ENCODE measurements around the gene MSRB1. TPM values are rescaled to one million over a fixed set of nuclear protein-coding genes. Genes with fewer than 3 reads are reported as not detected.

Gene MSRB1
- total RNA-seq, 1 donor from 2014 or later, result 16.6 TPM

DNA sequence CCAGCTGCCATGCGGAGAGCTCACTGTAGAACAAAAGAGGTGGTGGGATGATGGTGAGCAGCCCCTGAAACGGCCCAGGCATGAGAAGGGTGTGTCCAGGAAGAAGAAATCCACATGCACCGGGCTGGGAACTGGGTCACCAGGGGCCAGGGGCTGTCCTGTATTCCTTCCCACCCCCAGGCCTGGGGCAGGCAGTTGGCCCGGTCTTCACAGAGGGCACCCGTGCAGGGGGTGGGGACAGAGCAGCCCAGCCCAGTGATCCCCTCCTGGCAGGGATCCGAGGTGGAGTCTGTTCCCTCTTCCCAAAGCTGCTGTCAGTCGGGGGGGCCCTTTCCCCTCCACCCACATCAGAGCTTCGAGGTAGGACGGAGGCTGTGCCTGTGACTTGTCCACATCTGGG is 34.0 kb downstream of the MSRB1 start:
- TF ChIP-seq, protein P1, sequence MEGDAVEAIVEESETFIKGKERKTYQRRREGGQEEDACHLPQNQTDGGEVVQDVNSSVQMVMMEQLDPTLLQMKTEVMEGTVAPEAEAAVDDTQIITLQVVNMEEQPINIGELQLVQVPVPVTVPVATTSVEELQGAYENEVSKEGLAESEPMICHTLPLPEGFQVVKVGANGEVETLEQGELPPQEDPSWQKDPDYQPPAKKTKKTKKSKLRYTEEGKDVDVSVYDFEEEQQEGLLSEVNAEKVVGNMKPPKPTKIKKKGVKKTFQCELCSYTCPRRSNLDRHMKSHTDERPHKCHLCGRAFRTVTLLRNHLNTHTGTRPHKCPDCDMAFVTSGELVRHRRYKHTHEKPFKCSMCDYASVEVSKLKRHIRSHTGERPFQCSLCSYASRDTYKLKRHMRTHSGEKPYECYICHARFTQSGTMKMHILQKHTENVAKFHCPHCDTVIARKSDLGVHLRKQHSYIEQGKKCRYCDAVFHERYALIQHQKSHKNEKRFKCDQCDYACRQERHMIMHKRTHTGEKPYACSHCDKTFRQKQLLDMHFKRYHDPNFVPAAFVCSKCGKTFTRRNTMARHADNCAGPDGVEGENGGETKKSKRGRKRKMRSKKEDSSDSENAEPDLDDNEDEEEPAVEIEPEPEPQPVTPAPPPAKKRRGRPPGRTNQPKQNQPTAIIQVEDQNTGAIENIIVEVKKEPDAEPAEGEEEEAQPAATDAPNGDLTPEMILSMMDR (IDR thresholded peaks at IDR 0.05), result no peak
- Mint-ChIP-seq H3K27ac (no peak overlapping the region), H3K4me3 (no peak overlapping the region), H3K27me3 (peaks cover 11% of the 10 kb centered on the region), H3K4me1 (no peaks in the 10 kb centered on the region), H3K9me3 (no peaks in the 10 kb centered on the region), H3K36me3 (ENCODE audit: low read depth) (no peaks in the 10 kb centered on the region)
- DNase-seq (no peak), ATAC-seq (ENCODE audit: low read depth) (no peak)
- ChIA-PET POLR2A (no interaction called here), CTCF (no interaction called here)
- intact Hi-C loops (cut with micrococcal nuclease), result no loop called here

DNA sequence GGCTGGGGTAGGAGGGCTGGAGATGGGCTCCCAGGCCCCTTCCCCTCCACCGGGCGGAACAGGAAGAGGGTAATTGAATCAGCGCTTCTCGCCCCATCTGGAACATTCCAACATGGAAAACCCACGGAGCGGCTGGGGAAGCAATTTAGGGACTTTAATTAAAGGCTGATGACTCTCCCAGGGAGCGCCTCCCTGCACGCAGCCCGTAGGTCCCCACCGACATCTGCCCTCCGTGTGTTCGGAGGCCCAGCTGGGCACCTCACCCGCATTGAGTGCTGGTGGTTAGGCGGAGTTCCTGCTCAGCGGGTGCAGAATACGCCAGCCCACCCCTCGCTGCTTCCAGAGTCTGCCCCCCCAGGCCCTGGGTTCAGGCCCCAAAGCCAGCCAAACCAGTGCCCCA is 34.8 kb downstream of the MSRB1 start:
- CTCF ChIA-PET, result no interaction called here
- POLR2A ChIA-PET, result no interaction called here
- Mint-ChIP-seq H3K27me3 (peaks cover 11% of the 10 kb centered on the region), H3K4me3 (no peak overlapping the region), H3K36me3 (ENCODE audit: low read depth) (no peaks in the 10 kb centered on the region), H3K27ac (no peak overlapping the region), H3K9me3 (no peaks in the 10 kb centered on the region), H3K4me1 (no peaks in the 10 kb centered on the region)
- DNase-seq (no peak), ATAC-seq (ENCODE audit: low read depth) (no peak)
- intact Hi-C loops (cut with micrococcal nuclease), result no loop called here
- TF ChIP-seq, protein P1 (IDR thresholded peaks at IDR 0.05), result no peak

DNA sequence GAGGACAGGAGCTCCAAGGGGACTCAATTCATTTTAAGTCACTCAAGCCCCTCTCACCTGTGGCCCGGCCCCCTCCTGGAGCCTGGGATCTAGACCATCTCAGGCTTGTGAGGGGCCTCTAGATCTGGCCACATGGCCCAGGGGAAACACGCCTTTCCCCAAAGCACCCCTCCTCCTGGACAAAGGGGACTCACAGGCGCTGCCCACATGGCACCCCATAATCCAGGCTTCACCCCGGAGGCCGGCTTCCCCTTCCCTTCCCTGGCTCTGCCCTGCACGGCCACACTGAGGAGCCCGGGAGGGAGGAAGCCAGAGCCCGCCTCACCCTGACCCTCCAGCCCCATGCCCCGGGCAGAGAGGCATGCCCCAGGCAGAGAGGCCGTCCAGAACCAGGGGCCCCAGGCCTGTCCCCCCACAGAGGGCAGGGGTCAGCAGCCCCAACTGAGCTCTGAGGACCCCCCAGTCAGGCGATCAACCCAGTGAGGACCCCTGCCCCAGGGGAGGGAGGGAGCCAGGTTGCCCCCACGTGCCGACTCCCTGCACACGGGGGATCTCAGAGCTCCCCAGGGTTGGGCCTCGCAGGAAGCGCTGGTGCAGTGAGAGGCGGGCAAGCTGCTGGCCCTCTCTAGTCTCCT is 35.7 kb downstream of the MSRB1 start:
- CTCF ChIA-PET, result no interaction called here

DNA sequence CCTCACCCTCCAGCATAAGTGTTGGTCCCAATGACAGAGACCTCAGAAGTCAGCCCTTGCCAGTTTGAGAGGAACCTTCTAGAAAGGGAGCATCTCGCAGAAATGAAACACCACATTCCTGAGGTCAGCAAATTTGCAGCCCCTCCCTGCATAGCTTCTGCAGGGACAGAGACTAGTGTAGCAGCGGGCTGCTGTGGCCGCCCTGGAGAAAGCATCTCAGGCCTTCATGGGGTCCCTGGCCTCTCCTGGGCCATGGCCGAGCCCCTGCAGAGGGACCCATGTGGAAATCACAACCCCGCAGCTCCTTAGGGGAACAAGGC is 36.2 kb downstream of the MSRB1 start:
- Mint-ChIP-seq H3K27ac (no peak overlapping the region), H3K4me1 (no peaks in the 10 kb centered on the region), H3K36me3 (ENCODE audit: low read depth) (no peaks in the 10 kb centered on the region), H3K4me3 (no peak overlapping the region), H3K9me3 (no peaks in the 10 kb centered on the region), H3K27me3 (peaks cover 11% of the 10 kb centered on the region)
- ATAC-seq (ENCODE audit: low read depth) (no peak), DNase-seq (no peak)
- intact Hi-C loops (cut with micrococcal nuclease), result no loop called here
- TF ChIP-seq, protein P1 (IDR thresholded peaks at IDR 0.05), result no peak
- POLR2A ChIA-PET, result no interaction called here
- CTCF ChIA-PET, result no interaction called here

More for the DNA sequence above, 35.7 kb downstream of the MSRB1 start:
- no peak overlapping the region for H3K27ac Mint-ChIP-seq
- TF ChIP-seq, protein P1 (IDR thresholded peaks at IDR 0.05), result no peak
- intact Hi-C loops (cut with micrococcal nuclease), result no loop called here
- no peak overlapping the region for H3K4me3 Mint-ChIP-seq
- H3K36me3 Mint-ChIP-seq (ENCODE audit: low read depth), result no peaks in the 10 kb centered on the region
- no peaks in the 10 kb centered on the region for H3K4me1 Mint-ChIP-seq
- H3K27me3 Mint-ChIP-seq, result peaks cover 11% of the 10 kb centered on the region
- POLR2A ChIA-PET, result no interaction called here
- ATAC-seq (ENCODE audit: low read depth) (no peak), DNase-seq (no peak)
- no peaks in the 10 kb centered on the region for H3K9me3 Mint-ChIP-seq

DNA sequence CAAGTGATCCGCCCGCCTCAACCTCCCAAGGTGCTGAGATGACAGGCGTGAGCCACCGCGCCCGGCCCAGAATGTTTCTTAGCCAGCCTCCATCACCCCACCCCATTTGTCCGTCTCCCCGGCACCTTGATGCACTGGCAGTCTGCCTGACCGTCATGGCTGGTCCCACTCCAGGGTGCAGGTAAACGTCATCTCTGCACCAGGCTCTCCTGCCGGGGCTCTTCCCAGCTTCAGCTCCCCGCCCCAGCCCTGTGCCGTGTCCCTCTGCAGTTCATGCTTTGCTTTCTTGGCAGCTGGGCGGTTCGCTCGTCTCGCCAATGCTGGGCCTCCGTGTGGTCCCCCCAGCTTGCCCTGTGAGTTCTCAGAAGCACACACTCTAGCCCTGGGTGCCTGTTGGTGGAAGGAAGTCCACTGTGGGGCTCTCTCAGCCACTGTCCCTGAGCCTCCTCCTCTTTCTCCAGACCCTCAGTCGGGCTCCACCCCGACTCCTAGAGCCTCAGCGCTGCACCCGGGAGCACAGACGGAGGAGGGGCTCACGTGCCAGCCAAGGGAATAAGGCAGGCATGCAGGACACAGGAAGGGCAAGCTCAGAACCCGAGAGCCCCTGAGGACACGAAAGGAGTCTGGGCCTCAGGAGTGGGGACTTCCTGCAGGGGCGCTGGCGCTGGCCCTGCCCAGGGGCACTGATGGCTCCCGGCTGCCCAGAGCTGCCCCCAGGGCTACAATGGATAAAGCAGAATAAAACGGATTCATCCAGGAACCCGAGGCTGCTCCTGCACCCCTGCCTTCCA is 36.7 kb downstream of the MSRB1 start:
- ChIA-PET CTCF (no interaction called here), POLR2A (no interaction called here)
- ATAC-seq (ENCODE audit: low read depth) (no peak), DNase-seq (no peak)
- Mint-ChIP-seq H3K27me3 (peaks cover 11% of the 10 kb centered on the region), H3K9me3 (no peaks in the 10 kb centered on the region), H3K4me3 (no peak overlapping the region), H3K36me3 (ENCODE audit: low read depth) (no peaks in the 10 kb centered on the region), H3K27ac (no peak overlapping the region), H3K4me1 (no peaks in the 10 kb centered on the region)
- TF ChIP-seq, protein P1 (IDR thresholded peaks at IDR 0.05), result no peak
- intact Hi-C loops (cut with micrococcal nuclease), result no loop called here

Data from activated B cell treated with CpG ODN at 0.5 μM for 24 hours (primary cell).